Astrocyte (in vitro differentiated cells and primary cell): ENCODE measurements around the gene SLC17A7. TPM values are rescaled to one million over a fixed set of nuclear protein-coding genes. Genes with fewer than 3 reads are reported as not detected.

Source experiments
- DNase-seq: peaks from one replicate; pipeline ENCODE4 v3.0.0-alpha.2; 2010; ENCODE audit warnings: low read depth
- FAIRE-seq: peaks from 2 replicates; lab custom pipeline; 2011; peaks lifted over from hg19 to GRCh38; lab: Jason Lieb, UNC
- H2AFZ ChIP-seq: 2 replicates; pipeline ENCODE4 v1.6.0; 2012; ENCODE audit warnings: low read depth, low read length, inconsistent platforms
- H3K27ac ChIP-seq: 2 replicates; pipeline ENCODE4 v1.5.1; 2011; ENCODE audit warnings: low read depth, low read length, inconsistent platforms
- H3K27me3 ChIP-seq: 2 replicates; pipeline ENCODE4 v1.6.0; 2011; ENCODE audit warnings: low read length, inconsistent platforms; ENCODE audit not compliant: insufficient read depth
- H3K36me3 ChIP-seq: 2 replicates; pipeline ENCODE4 v1.5.1; 2011; ENCODE audit warnings: low read length, inconsistent platforms; ENCODE audit not compliant: insufficient read depth
- H3K4me1 ChIP-seq: 2 replicates; pipeline ENCODE4 v1.5.1; 2011; ENCODE audit warnings: low read length, inconsistent platforms; ENCODE audit not compliant: insufficient read depth
- H3K4me2 ChIP-seq: 2 replicates; pipeline ENCODE4 v1.6.0; 2012; ENCODE audit warnings: low read length, inconsistent platforms
- H3K4me3 ChIP-seq: 2 replicates; pipeline ENCODE4 v1.5.1; 2011; ENCODE audit warnings: low read depth, mild to moderate bottlenecking, low read length, inconsistent platforms; ENCODE audit not compliant: insufficient read depth
- H3K79me2 ChIP-seq: 2 replicates; pipeline ENCODE4 v1.6.0; 2012; ENCODE audit warnings: mild to moderate bottlenecking, low read length, inconsistent platforms; ENCODE audit not compliant: insufficient read depth
- H3K9ac ChIP-seq: 2 replicates; pipeline ENCODE4 v1.6.0; 2012; ENCODE audit warnings: mild to moderate bottlenecking, low read length, inconsistent platforms
- H3K9me3 ChIP-seq: 2 replicates; pipeline ENCODE4 v1.5.1; 2012; ENCODE audit warnings: low read depth, mild to moderate bottlenecking, low read length, inconsistent platforms; ENCODE audit not compliant: insufficient read depth
- H4K20me1 ChIP-seq: 2 replicates; pipeline ENCODE4 v1.6.0; 2012; ENCODE audit warnings: low read length, inconsistent platforms; ENCODE audit not compliant: insufficient read depth
- H3K27ac Mint-ChIP-seq: one replicate; pipeline ENCODE4 v1.8.0; 2021; ENCODE audit warnings: mild to moderate bottlenecking, mixed read lengths; ENCODE audit not compliant: unreplicated experiment
- H3K27me3 Mint-ChIP-seq: one replicate; pipeline ENCODE4 v1.8.0; 2021; ENCODE audit warnings: low read depth, mixed read lengths; ENCODE audit not compliant: unreplicated experiment
- H3K36me3 Mint-ChIP-seq: one replicate; pipeline ENCODE4 v1.8.0; 2021; ENCODE audit warnings: low read depth, mixed read lengths; ENCODE audit not compliant: unreplicated experiment
- H3K4me1 Mint-ChIP-seq: one replicate; pipeline ENCODE4 v1.8.0; 2021; ENCODE audit warnings: low read depth, mixed read lengths; ENCODE audit not compliant: unreplicated experiment
- H3K4me3 Mint-ChIP-seq: one replicate; pipeline ENCODE4 v1.8.0; 2021; ENCODE audit warnings: mild to moderate bottlenecking, moderate library complexity, mixed read lengths; ENCODE audit not compliant: unreplicated experiment
- H3K9me3 Mint-ChIP-seq: one replicate; pipeline ENCODE4 v1.8.0; 2021; ENCODE audit warnings: mild to moderate bottlenecking, mixed read lengths; ENCODE audit not compliant: unreplicated experiment
- EZH2 ChIP-seq: IDR thresholded peaks from 2 replicates; pipeline ENCODE4 v1.6.1; 2012; ENCODE audit warnings: mild to moderate bottlenecking, low read length, inconsistent platforms; ENCODE audit not compliant: insufficient read depth
- total RNA-seq: library from RNA; stranded (reverse); gene quantifications from 2 replicates; pipeline ENCODE4 v1.2.1, GENCODE V29; 2021
- TF ChIP-seq, protein P1 (sequence below): IDR thresholded peaks from 2 replicates; pipeline ENCODE4 v1.5.1; 2011; ENCODE audit warnings: low read depth, mild to moderate bottlenecking, inconsistent platforms, low read length, moderate library complexity; ENCODE audit not compliant: insufficient read depth

The SLC17A7 gene
- total RNA-seq, 1 donor from 2014 or later, result 0.16 TPM

GRCh38 chr19:49395581-49396407 is 45.5 kb downstream of the SLC17A7 start:
- peaks cover 2% of the 10 kb centered on the region for H3K27me3 ChIP-seq
- H3K9ac ChIP-seq, result no peak overlapping the region
- Mint-ChIP-seq H3K4me3 (no peak overlapping the region), H3K9me3 (no peaks in the 10 kb centered on the region), H3K27me3 (peaks cover 50% of the 10 kb centered on the region), H3K27ac (no peak overlapping the region), H3K36me3 (no peaks in the 10 kb centered on the region), H3K4me1 (no peaks in the 10 kb centered on the region)
- no peak overlapping the region for H2AFZ ChIP-seq
- DNase-seq (no peak), FAIRE-seq (no peak)
- no peak overlapping the region for H3K4me2 ChIP-seq
- no peaks in the 10 kb centered on the region for H3K4me1 ChIP-seq
- H3K36me3 ChIP-seq, result no peaks in the 10 kb centered on the region
- TF ChIP-seq EZH2, result no peak
- TF ChIP-seq, protein P1, sequence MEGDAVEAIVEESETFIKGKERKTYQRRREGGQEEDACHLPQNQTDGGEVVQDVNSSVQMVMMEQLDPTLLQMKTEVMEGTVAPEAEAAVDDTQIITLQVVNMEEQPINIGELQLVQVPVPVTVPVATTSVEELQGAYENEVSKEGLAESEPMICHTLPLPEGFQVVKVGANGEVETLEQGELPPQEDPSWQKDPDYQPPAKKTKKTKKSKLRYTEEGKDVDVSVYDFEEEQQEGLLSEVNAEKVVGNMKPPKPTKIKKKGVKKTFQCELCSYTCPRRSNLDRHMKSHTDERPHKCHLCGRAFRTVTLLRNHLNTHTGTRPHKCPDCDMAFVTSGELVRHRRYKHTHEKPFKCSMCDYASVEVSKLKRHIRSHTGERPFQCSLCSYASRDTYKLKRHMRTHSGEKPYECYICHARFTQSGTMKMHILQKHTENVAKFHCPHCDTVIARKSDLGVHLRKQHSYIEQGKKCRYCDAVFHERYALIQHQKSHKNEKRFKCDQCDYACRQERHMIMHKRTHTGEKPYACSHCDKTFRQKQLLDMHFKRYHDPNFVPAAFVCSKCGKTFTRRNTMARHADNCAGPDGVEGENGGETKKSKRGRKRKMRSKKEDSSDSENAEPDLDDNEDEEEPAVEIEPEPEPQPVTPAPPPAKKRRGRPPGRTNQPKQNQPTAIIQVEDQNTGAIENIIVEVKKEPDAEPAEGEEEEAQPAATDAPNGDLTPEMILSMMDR, result no peak
- no peaks in the 10 kb centered on the region for H3K79me2 ChIP-seq
- H3K27ac ChIP-seq, result no peak overlapping the region
- no peak overlapping the region for H3K4me3 ChIP-seq
- H3K9me3 ChIP-seq, result no peaks in the 10 kb centered on the region
- H4K20me1 ChIP-seq, result no peaks in the 10 kb centered on the region

DNA sequence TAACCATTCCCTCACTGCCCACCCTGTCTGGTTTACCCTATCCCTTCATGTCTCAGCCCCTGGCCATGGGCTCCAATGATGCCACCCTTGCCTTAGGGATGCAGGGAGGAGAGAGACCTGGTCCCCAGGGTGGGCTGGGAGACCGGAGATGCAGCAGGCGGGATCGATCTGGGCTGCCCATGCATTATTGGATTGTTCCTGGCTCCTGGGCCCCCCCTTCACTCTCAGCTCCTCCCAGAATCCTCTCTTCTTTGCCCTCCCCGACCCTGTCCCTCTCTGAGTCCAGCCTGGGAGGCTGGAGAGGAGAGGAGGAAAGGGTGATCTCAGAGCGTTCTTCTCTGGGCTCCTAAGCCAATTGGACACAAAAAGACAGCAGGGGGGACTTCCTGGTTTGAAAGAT is 47.4 kb downstream of the SLC17A7 start:
- Histone ChIP-seq H3K4me2 (no peak overlapping the region), H3K27me3 (peaks cover 2% of the 10 kb centered on the region), H3K79me2 (no peaks in the 10 kb centered on the region), H3K36me3 (no peaks in the 10 kb centered on the region), H3K27ac (no peak overlapping the region), H3K4me1 (no peaks in the 10 kb centered on the region), H3K9me3 (no peaks in the 10 kb centered on the region), H3K9ac (no peak overlapping the region), H2AFZ (no peak overlapping the region), H4K20me1 (no peaks in the 10 kb centered on the region), H3K4me3 (no peak overlapping the region)
- Mint-ChIP-seq H3K4me1 (no peaks in the 10 kb centered on the region), H3K4me3 (no peak overlapping the region), H3K36me3 (no peaks in the 10 kb centered on the region), H3K9me3 (no peaks in the 10 kb centered on the region), H3K27me3 (peaks cover 52% of the 10 kb centered on the region), H3K27ac (no peak overlapping the region)
- TF ChIP-seq, protein P1, result no peak
- TF ChIP-seq EZH2, result no peak
- no peak for DNase-seq
- no peak for FAIRE-seq
